Fibroblast of villous mesenchyme (primary cell): Measurements from ENCODE around the gene TLCD5. TPM values are rescaled to one million over a fixed set of nuclear protein-coding genes. Genes with fewer than 3 reads are reported as not detected.

ENCODE experiments used
- DNase-seq: peaks from one replicate; pipeline ENCODE4 v3.0.0-alpha.2; 2010; ENCODE audit warnings: low read depth
- H3K4me3 ChIP-seq: 2 replicates; pipeline ENCODE4 v1.5.1; 2011; ENCODE audit warnings: low read depth, mild to moderate bottlenecking, low read length
- CTCF ChIP-seq: IDR thresholded peaks from 2 replicates; pipeline ENCODE4 v1.5.1; 2012; ENCODE audit warnings: low read depth, mild to moderate bottlenecking, low read length; ENCODE audit not compliant: insufficient read depth
- total RNA-seq: library from RNA; depleted of rRNA; stranded (reverse); fragments of >200 nt; gene quantifications from 2 replicates; pipeline ENCODE4 v1.2.3, GENCODE V29; 2012

TLCD5 gene
- total RNA-seq, 1 donor = 10.8 TPM

- DNase-seq = no peak
- no peak for TF ChIP-seq CTCF
- no peak overlapping the region for H3K4me3 ChIP-seq
Observed at GRCh38 chr11:120296554-120296953, 28.5 kb upstream of the TLCD5 start.

GRCh38 chr11:120298461-120298860 lies 26.6 kb upstream of the TLCD5 start:
- H3K4me3 ChIP-seq = no peak overlapping the region
- no peak for DNase-seq
- no peak for TF ChIP-seq CTCF

GRCh38 chr11:120302001-120302805 lies 22.9 kb upstream of the TLCD5 start:
- DNase-seq = no peak
- no peak for TF ChIP-seq CTCF
- H3K4me3 ChIP-seq = no peak overlapping the region

- TF ChIP-seq CTCF = peak; percentile 99
- DNase-seq = peak; percentile 80
- no peak overlapping the region for H3K4me3 ChIP-seq
Observed at GRCh38 chr11:120303004-120303637, 22.0 kb upstream of the TLCD5 start.

- no peak overlapping the region for H3K4me3 ChIP-seq
- no peak for TF ChIP-seq CTCF
- DNase-seq = peak; percentile 16
Observed at GRCh38 chr11:120304526-120304925, 20.6 kb upstream of the TLCD5 start.

GRCh38 chr11:120305286-120305685 lies 19.8 kb upstream of the TLCD5 start:
- DNase-seq = no peak
- TF ChIP-seq CTCF = no peak
- H3K4me3 ChIP-seq = no peak overlapping the region
